ENCODE measurements around the gene PKIB. TPM values are rescaled to one million over a fixed set of nuclear protein-coding genes. Genes with fewer than 3 reads are reported as not detected.

The PKIB gene
- total RNA-seq, 4 donors from 2014 or later, result 0.43 to 5.2 (median 0.59) TPM; not detected in 1

DNA sequence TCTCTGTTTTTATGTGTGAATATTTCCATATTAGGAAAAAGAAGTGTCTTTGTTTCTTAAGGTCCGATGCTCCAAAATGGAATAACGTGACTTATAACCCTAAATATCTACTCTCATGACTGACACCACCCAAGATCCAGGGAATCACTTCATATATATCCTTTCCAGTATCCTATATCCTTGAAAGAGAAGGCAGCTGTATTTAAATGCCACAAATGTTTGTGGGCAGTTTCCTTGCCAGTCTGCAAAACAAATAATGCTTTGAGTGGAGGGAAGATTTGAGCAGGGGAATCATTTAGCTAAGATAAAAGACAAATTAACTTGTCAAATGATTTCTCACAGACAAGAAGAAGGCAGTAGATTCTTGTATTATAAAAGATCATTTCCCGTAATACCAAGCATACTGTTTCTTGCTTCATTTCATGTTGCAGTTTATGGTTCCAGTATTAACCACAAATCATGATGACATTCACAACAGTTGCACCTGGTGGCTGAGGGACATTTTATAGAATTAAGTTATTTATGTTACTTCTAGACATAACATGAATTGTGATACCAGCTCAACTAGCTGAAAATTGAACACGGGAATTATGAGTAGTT is 139.3 kb downstream of the PKIB start:
- DNase-seq, result no peak
- Histone ChIP-seq H3K9me3 (no peaks in the 10 kb centered on the region), H3K4me3 (no peak overlapping the region), H3K4me1 (no peaks in the 10 kb centered on the region), H3K27me3 (no peaks in the 10 kb centered on the region), H3K27ac (no peak overlapping the region), H3K36me3 (no peaks in the 10 kb centered on the region)
- no peak for TF ChIP-seq POLR2A (IDR thresholded peaks at IDR 0.05)
- TF ChIP-seq, protein P1, sequence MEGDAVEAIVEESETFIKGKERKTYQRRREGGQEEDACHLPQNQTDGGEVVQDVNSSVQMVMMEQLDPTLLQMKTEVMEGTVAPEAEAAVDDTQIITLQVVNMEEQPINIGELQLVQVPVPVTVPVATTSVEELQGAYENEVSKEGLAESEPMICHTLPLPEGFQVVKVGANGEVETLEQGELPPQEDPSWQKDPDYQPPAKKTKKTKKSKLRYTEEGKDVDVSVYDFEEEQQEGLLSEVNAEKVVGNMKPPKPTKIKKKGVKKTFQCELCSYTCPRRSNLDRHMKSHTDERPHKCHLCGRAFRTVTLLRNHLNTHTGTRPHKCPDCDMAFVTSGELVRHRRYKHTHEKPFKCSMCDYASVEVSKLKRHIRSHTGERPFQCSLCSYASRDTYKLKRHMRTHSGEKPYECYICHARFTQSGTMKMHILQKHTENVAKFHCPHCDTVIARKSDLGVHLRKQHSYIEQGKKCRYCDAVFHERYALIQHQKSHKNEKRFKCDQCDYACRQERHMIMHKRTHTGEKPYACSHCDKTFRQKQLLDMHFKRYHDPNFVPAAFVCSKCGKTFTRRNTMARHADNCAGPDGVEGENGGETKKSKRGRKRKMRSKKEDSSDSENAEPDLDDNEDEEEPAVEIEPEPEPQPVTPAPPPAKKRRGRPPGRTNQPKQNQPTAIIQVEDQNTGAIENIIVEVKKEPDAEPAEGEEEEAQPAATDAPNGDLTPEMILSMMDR (IDR thresholded peaks at IDR 0.05), result no peak
- intact Hi-C loops (cut with DNase I; ENCODE audit: low total_unique reads), result no loop called here

DNA sequence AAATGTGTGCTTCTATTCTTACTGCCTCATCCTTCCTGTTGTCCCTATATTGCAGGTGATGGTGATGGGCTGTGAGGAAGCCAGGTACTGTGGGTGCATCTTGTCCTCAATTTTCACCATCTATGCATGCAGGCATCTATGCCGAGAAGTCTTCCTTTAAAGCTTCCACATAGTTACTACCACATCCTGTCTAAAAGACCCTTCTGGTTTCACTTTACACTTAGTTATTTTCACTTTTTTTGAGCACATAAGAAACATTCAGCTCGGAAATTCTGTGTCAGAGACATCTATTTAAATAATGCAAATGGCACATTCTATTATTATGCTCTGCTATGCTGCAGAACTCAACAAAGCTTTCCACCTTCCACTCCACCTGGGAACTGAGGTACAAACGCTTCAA is 141.1 kb downstream of the PKIB start:
- H3K27ac ChIP-seq, result no peak overlapping the region
- TF ChIP-seq POLR2A (IDR thresholded peaks at IDR 0.05), result no peak
- TF ChIP-seq, protein P1 (IDR thresholded peaks at IDR 0.05), result no peak

DNA sequence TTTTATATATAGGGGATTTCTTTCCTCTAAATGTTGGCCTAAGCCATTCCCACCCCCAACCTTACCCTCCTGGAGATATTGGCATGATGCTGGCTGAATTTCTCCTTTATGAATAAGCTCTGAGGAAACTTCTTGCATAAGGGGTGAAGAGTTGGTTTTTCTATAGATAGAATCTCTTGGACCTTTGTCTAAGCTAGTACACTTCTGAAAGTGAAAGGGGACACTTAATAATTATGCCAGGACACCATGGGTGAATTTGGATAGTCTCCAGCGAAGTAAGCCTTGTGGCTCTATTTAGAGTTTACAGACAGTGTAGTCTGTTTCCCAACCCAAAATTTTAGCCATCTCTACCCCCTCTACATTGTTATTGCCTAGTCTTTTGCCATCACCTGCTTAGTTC is 142.3 kb downstream of the PKIB start:
- intact Hi-C loops (cut with DNase I; ENCODE audit: low total_unique reads), result no loop called here
- no peaks in the 10 kb centered on the region for H3K27me3 ChIP-seq

More for the DNA sequence above, 141.1 kb downstream of the PKIB start:
- Histone ChIP-seq H3K36me3 (no peaks in the 10 kb centered on the region), H3K27me3 (no peaks in the 10 kb centered on the region), H3K9me3 (no peaks in the 10 kb centered on the region), H3K4me1 (no peaks in the 10 kb centered on the region), H3K4me3 (no peak overlapping the region)
- intact Hi-C loops (cut with DNase I; ENCODE audit: low total_unique reads), result no loop called here
- no peak for DNase-seq

DNA sequence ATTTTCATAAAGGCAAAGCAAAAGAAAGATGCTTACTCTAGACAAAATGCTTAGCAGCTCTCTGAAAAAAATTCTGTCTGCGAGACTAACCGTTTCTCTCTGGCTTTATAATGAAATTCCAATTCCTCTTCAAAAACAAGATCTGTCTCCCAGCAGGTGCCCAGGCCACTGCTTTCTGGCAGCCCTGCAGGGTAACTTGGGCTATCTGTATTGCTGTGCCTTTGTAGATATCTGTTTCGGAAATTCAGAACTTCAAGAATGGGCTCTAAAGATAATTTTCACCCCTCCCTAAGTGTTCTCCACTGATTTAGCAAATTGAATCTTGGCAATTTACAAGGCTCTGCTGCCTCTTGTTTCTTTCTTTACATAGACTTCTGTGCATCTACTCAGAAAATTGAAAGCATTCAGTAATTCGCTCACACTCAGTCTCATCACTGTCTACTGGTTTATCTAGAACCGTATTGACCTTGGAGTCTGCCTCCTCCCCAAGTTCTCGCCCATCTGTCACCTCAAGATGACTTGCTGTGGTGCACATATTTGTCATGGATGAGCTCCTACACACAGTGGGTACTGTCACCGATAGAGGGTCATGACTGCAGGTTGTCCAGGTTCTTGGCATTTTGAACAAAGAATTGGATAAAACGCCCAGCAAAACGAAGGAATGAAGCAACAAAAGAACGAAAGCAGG is 142.9 kb downstream of the PKIB start:
- H3K36me3 ChIP-seq, result no peaks in the 10 kb centered on the region
- DNase-seq, result no peak
- intact Hi-C loops (cut with DNase I; ENCODE audit: low total_unique reads), result no loop called here
- no peaks in the 10 kb centered on the region for H3K9me3 ChIP-seq
- peak overlapping the region in 1 of 2 donors; percentile 13 for H3K4me3 ChIP-seq
- H3K27ac ChIP-seq, result peak overlapping the region; percentile 40
- TF ChIP-seq POLR2A (IDR thresholded peaks at IDR 0.05), result no peak
- TF ChIP-seq, protein P1 (IDR thresholded peaks at IDR 0.05), result no peak
- H3K27me3 ChIP-seq, result no peaks in the 10 kb centered on the region
- H3K4me1 ChIP-seq, result no peaks in the 10 kb centered on the region

More for the DNA sequence above, 142.3 kb downstream of the PKIB start:
- TF ChIP-seq, protein P1 (IDR thresholded peaks at IDR 0.05), result no peak
- H3K27ac ChIP-seq, result peak overlapping the region; percentile 40
- no peak for DNase-seq
- H3K4me3 ChIP-seq, result no peak overlapping the region
- no peaks in the 10 kb centered on the region for H3K4me1 ChIP-seq
- no peaks in the 10 kb centered on the region for H3K36me3 ChIP-seq
- no peaks in the 10 kb centered on the region for H3K9me3 ChIP-seq

DNA sequence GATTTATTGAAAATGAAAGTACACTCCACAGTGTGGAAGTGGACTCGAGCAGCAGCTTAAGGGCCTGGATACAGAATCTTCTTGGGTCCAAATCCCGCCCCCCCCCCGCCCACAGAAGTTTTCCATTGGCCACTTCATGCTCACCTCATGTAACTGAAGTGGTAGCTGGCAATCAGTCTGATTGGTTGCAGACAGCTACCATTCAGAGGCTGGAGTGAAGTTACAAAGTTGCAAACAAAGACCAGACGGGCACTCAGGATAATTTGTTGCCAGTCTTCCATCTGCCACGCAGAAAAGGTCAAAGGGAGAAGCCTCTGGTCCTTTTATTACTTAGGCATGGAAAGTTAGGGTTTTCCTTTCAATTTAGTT is 143.5 kb downstream of the PKIB start:
- H3K27me3 ChIP-seq, result no peaks in the 10 kb centered on the region
- H3K36me3 ChIP-seq, result no peaks in the 10 kb centered on the region
- peak overlapping the region in 1 of 2 donors; percentile 13 for H3K4me3 ChIP-seq
- intact Hi-C loops (cut with DNase I; ENCODE audit: low total_unique reads), result no loop called here
- TF ChIP-seq POLR2A (IDR thresholded peaks at IDR 0.05), result no peak
- TF ChIP-seq, protein P1 (IDR thresholded peaks at IDR 0.05), result no peak
- DNase-seq, result no peak
- H3K27ac ChIP-seq, result peak overlapping the region; percentile 36 to 40
- no peaks in the 10 kb centered on the region for H3K9me3 ChIP-seq
- no peaks in the 10 kb centered on the region for H3K4me1 ChIP-seq

All from uterus (tissue), 4 donors.